ENCODE results near the gene FETUB. TPM values are rescaled to one million over a fixed set of nuclear protein-coding genes. Genes with fewer than 3 reads are reported as not detected.

The FETUB gene
- total RNA-seq, 1 experiment from 2014 or later = not detected

- Mint-ChIP-seq H3K27ac (ENCODE audit: low read depth, unreplicated experiment) (peak overlapping the region; percentile 27), H3K9me3 (ENCODE audit: unreplicated experiment) (no peaks in the 10 kb centered on the region), H3K4me1 (ENCODE audit: insufficient read depth, unreplicated experiment) (peaks cover 7% of the 10 kb centered on the region), H3K36me3 (ENCODE audit: insufficient read depth, unreplicated experiment) (no peaks in the 10 kb centered on the region), H3K4me3 (ENCODE audit: unreplicated experiment) (no peak overlapping the region), H3K27me3 (ENCODE audit: insufficient read depth, unreplicated experiment) (no peaks in the 10 kb centered on the region)
- no TSS peak for BruUV-seq (replicated peaks)
- no peak for TF ChIP-seq CTCF (IDR thresholded peaks at IDR 0.05; ENCODE audit: unreplicated experiment)
- intact Hi-C loops (cut with micrococcal nuclease) = loop anchor here (1.0 to 2.0 kb wide), 3 partner anchors 19 to 68 kb away; partner anchors contain the start of gene TBCCD1
- ChIA-PET POLR2A (interaction anchor here (0.7 to 4.3 kb wide), 8 partner anchors 15 to 175 kb away, joined by 3 to 28 read pairs (median 6); partner anchors contain the start of genes DNAJB11, EIF4A2 and TBCCD1), CTCF (interaction anchor here (0.7 to 3.9 kb wide), 14 partner anchors 9 to 632 kb away, joined by 3 to 23 read pairs (median 6); partner anchors contain the start of gene DNAJB11)
- DNase-seq (ENCODE audit: unreplicated experiment) = no peak
Measured at GRCh38 chr3:186608624-186609215, 31.5 kb upstream of the FETUB start.

GRCh38 chr3:186609247-186609868 lies 30.8 kb upstream of the FETUB start:
- Mint-ChIP-seq H3K27me3 (ENCODE audit: insufficient read depth, unreplicated experiment) (no peaks in the 10 kb centered on the region), H3K9me3 (ENCODE audit: unreplicated experiment) (no peaks in the 10 kb centered on the region), H3K4me1 (ENCODE audit: insufficient read depth, unreplicated experiment) (peaks cover 7% of the 10 kb centered on the region), H3K4me3 (ENCODE audit: unreplicated experiment) (no peak overlapping the region), H3K27ac (ENCODE audit: low read depth, unreplicated experiment) (peak overlapping the region; percentile 27), H3K36me3 (ENCODE audit: insufficient read depth, unreplicated experiment) (no peaks in the 10 kb centered on the region)
- POLR2A ChIA-PET = interaction anchor here (0.7 to 4.3 kb wide), 11 partner anchors 8 to 174 kb away, joined by 3 to 28 read pairs (median 4); partner anchors contain the start of genes DNAJB11, EIF4A2 and TBCCD1
- TF ChIP-seq CTCF (IDR thresholded peaks at IDR 0.05; ENCODE audit: unreplicated experiment) = peak; percentile 57
- intact Hi-C loops (cut with micrococcal nuclease) = loop anchor here (1.0 to 2.0 kb wide), 3 partner anchors 20 to 69 kb away; partner anchors contain the start of gene TBCCD1
- BruUV-seq (replicated peaks) = TSS peak; percentile 99
- CTCF ChIA-PET = interaction anchor here (0.6 to 3.9 kb wide), 18 partner anchors 8 to 633 kb away, joined by 3 to 23 read pairs (median 4); partner anchors contain the start of genes DNAJB11 and FETUB
- peak; percentile 74 for DNase-seq (ENCODE audit: unreplicated experiment)

GRCh38 chr3:186612065-186612464 lies 28.1 kb upstream of the FETUB start:
- ChIA-PET CTCF (interaction anchor here (0.6 to 5.8 kb wide), 6 partner anchors 11 to 634 kb away, joined by 3 to 100 read pairs (median 4); no protein-coding TSS in a partner anchor), POLR2A (interaction anchor here (0.6 to 6.9 kb wide), 3 partner anchors 45 to 171 kb away, joined by 3 to 182 read pairs (median 28); partner anchors contain the start of genes EIF4A2 and TBCCD1)
- no peak for TF ChIP-seq CTCF (IDR thresholded peaks at IDR 0.05; ENCODE audit: unreplicated experiment)
- H3K27ac Mint-ChIP-seq (ENCODE audit: low read depth, unreplicated experiment) = peak overlapping the region; percentile 43
- DNase-seq (ENCODE audit: unreplicated experiment) = no peak
- no peaks in the 10 kb centered on the region for H3K27me3 Mint-ChIP-seq (ENCODE audit: insufficient read depth, unreplicated experiment)
- intact Hi-C loops (cut with micrococcal nuclease) = no loop called here
- H3K4me1 Mint-ChIP-seq (ENCODE audit: insufficient read depth, unreplicated experiment) = peaks cover 10% of the 10 kb centered on the region
- H3K4me3 Mint-ChIP-seq (ENCODE audit: unreplicated experiment) = no peak overlapping the region
- no TSS peak for BruUV-seq (replicated peaks)
- no peaks in the 10 kb centered on the region for H3K9me3 Mint-ChIP-seq (ENCODE audit: unreplicated experiment)
- no peaks in the 10 kb centered on the region for H3K36me3 Mint-ChIP-seq (ENCODE audit: insufficient read depth, unreplicated experiment)

All from MCF 10A (cell line).